Bronchial epithelial cell (primary cell): ENCODE data around the gene BBS12. TPM values are rescaled to one million over a fixed set of nuclear protein-coding genes. Genes with fewer than 3 reads are reported as not detected.

Source experiments
- DNase-seq: peaks from one replicate; pipeline ENCODE4 v3.0.0-alpha.2; 2010; ENCODE audit warnings: low read depth
- FAIRE-seq: peaks from 2 replicates; lab custom pipeline; 2011; peaks lifted over from hg19 to GRCh38; lab: Jason Lieb, UNC
- H3K27me3 ChIP-seq: 2 replicates; pipeline ENCODE4 v1.5.1; 2011; ENCODE audit warnings: low read length; ENCODE audit not compliant: control insufficient read depth, insufficient read depth
- H3K36me3 ChIP-seq: 2 replicates; pipeline ENCODE4 v1.5.1; 2011; ENCODE audit warnings: low read length; ENCODE audit not compliant: control insufficient read depth, insufficient read depth
- H3K4me3 ChIP-seq: 2 replicates; pipeline ENCODE4 v1.5.1; 2011; ENCODE audit warnings: mild to moderate bottlenecking, low read depth, low read length, control low read depth
- total RNA-seq: library from RNA; depleted of rRNA; stranded (reverse); fragments of >200 nt; gene quantifications from 2 replicates; pipeline ENCODE4 v1.2.1, GENCODE V29; 2014
- TF ChIP-seq, protein P1 (sequence below): IDR thresholded peaks from 2 replicates; pipeline ENCODE4 v1.5.1; 2011; ENCODE audit warnings: mild to moderate bottlenecking, moderate library complexity, low read length, control low read depth, inconsistent platforms; ENCODE audit not compliant: insufficient read depth, severe bottlenecking

Gene BBS12
- total RNA-seq, 1 donor from 2014 or later = 4.5 TPM

DNA sequence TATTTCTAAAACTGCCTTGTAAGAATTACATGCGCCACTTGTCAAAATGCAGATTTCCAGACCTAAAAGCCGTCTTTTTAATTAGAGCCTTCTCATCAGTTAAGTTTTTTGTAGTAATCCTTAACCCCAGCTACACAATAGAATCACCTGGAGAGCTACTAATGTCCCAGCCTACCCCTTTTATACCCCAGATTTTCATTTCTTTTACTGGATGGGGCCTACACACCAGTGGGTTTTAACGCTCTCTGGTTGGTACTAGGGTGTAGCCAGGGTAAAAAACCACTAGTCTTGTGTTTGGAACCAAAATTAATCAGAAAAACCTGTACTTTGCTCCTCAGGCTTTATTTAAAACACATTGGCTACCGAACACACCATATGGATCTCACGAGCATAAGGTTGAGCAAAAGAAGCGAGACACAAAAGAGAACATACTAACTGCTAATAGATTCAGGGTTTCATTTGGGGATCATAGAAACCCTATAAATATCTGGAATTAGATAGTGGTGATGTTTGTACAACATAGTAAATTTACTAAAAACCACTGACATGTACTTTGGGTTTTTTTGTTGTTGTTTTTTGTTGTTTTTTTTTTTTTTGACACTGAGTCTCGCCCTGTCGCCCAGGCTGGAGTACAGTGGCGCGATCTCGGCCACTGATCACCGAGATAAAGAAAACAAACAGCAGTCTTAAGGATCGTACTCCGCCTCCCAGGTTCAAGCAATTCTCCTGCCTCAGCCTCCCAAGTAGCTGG is 30.6 kb downstream of the BBS12 start:
- no peaks in the 10 kb centered on the region for H3K27me3 ChIP-seq
- no peaks in the 10 kb centered on the region for H3K36me3 ChIP-seq
- TF ChIP-seq, protein P1, sequence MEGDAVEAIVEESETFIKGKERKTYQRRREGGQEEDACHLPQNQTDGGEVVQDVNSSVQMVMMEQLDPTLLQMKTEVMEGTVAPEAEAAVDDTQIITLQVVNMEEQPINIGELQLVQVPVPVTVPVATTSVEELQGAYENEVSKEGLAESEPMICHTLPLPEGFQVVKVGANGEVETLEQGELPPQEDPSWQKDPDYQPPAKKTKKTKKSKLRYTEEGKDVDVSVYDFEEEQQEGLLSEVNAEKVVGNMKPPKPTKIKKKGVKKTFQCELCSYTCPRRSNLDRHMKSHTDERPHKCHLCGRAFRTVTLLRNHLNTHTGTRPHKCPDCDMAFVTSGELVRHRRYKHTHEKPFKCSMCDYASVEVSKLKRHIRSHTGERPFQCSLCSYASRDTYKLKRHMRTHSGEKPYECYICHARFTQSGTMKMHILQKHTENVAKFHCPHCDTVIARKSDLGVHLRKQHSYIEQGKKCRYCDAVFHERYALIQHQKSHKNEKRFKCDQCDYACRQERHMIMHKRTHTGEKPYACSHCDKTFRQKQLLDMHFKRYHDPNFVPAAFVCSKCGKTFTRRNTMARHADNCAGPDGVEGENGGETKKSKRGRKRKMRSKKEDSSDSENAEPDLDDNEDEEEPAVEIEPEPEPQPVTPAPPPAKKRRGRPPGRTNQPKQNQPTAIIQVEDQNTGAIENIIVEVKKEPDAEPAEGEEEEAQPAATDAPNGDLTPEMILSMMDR = no peak
- H3K4me3 ChIP-seq = no peak overlapping the region
- FAIRE-seq (no peak), DNase-seq (no peak)

DNA sequence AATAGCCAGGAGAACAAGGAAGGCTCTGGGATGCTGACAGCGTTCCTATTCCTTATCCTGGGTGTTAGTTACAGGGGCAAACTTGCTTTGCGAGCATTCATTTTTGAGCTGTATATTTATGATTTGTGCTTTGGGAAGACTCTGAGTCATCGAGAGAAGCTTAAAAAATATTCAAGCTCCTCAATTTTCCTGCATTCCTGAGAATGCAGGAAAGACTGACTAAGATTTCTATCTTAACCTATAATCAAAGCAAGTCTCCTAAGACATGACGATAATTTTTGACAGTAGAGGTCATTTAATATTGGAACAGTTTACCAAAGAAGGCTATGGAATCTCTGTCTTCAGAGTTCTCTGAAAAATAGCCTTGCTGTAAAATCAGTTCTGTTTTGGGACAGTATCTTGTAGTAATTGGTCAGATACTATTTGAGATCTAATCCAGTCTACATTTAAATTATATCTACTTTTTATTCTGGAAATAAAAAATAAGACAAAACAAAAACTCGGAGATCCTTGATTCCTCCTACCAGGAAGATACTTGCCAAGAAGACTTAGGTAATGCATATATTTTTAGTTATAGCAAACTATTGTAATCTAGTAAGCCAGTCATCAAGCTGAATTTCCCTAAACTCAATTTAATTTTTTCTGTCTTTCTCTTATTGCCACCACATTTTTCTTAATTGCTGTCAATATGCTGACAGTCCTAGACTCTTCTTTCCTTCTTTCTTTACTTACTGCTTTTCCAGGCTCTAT is 31.7 kb downstream of the BBS12 start:
- Histone ChIP-seq H3K36me3 (no peaks in the 10 kb centered on the region), H3K4me3 (no peak overlapping the region), H3K27me3 (no peaks in the 10 kb centered on the region)
- DNase-seq (peak; percentile 29), FAIRE-seq (no peak)
- TF ChIP-seq, protein P1 = no peak

- Histone ChIP-seq H3K36me3 (no peaks in the 10 kb centered on the region), H3K4me3 (no peak overlapping the region), H3K27me3 (no peaks in the 10 kb centered on the region)
- DNase-seq = peak; percentile 90
- no peak for FAIRE-seq
- TF ChIP-seq, protein P1 = no peak
Observed at GRCh38 chr4:122764821-122765215, 32.3 kb downstream of the BBS12 start.

GRCh38 chr4:122765692-122766352 is 33.3 kb downstream of the BBS12 start:
- peak; percentile 88 for DNase-seq
- TF ChIP-seq, protein P1 = no peak
- no peaks in the 10 kb centered on the region for H3K27me3 ChIP-seq
- H3K4me3 ChIP-seq = no peak overlapping the region
- no peak for FAIRE-seq
- H3K36me3 ChIP-seq = no peaks in the 10 kb centered on the region

DNA sequence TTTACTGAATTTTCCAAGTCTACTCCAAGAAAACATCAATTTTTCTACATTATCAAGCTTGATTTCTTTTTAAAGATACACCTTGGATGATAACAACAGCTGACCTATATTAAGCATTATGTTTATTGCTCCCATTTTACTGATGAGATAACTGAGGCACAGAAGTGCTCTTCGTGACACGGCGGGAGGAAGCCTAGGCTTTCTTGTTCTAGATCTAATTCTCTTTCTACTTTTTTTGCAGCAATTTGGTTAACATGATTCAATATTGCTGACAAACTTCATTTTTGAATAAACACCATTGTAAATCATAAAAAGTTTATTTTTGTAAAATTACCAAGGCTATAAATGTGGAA is 33.8 kb downstream of the BBS12 start:
- Histone ChIP-seq H3K36me3 (no peaks in the 10 kb centered on the region), H3K4me3 (no peak overlapping the region), H3K27me3 (no peaks in the 10 kb centered on the region)
- FAIRE-seq = no peak
- no peak for DNase-seq
- TF ChIP-seq, protein P1 = no peak
